Thyroid gland (tissue), 4 donors: ENCODE results near the gene WDR90. TPM values are rescaled to one million over a fixed set of nuclear protein-coding genes. Genes with fewer than 3 reads are reported as not detected.

Source experiments
- DNase-seq, 2 donors: peaks; one replicate each; pipeline ENCODE4 v3.0.0-alpha.2; 2019
- H3K27ac ChIP-seq, 3 donors: fragments of 200-600 bp; sonication (generic); 1 replicate in 2 of 3; 2 replicates in 1 of 3; pipeline ENCODE4 v1.5.1; 2016 to 2019; ENCODE audit warnings: mild to moderate bottlenecking in 1 of 3, moderate library complexity in 1 of 3
- H3K27me3 ChIP-seq: fragments of 200-600 bp; sonication (generic); one replicate; pipeline ENCODE4 v1.5.1; 2019
- H3K36me3 ChIP-seq, 2 donors: fragments of 200-600 bp; sonication (generic); one replicate each; pipeline ENCODE4 v1.5.1; 2016 to 2019
- H3K4me1 ChIP-seq, 2 donors: fragments of 200-600 bp; sonication (generic); one replicate each; pipeline ENCODE4 v1.5.1; 2017 to 2019
- H3K4me3 ChIP-seq, 3 donors: fragments of 200-600 bp; sonication (generic); replicated peaks in 1 of 3; 1 replicate in 2 of 3; 2 replicates in 1 of 3; pipeline ENCODE4 v1.5.1; 2016; ENCODE audit warnings: mild to moderate bottlenecking in 1 of 3
- H3K9me3 ChIP-seq: fragments of 200-600 bp; sonication (generic); one replicate; pipeline ENCODE4 v1.5.1; 2017
- POLR2A ChIP-seq, 2 donors: fragments of 450-650 bp; IDR thresholded peaks; one replicate each; pipeline ENCODE4 v1.6.1; 2017; ENCODE audit warnings: antibody characterized with exemption in 2 of 2, mild to moderate bottlenecking in 2 of 2, moderate library complexity in 1 of 2
- WGBS, 2 donors: methylation state at CpG; one replicate each; pipeline ENCODE4 v1.1.5; 2017; 5-methylcytosine and 5-hydroxymethylcytosine counted together
- intact Hi-C: fragments of 100-400 bp; cut with DNase I; formaldehyde crosslinking; loops from one replicate; pipeline ENCODE4 v1.15.1; 2023
- total RNA-seq, 4 donors: library from RNA; depleted of rRNA; stranded (reverse); fragments of >200 nt; gene quantifications; one replicate each; pipeline ENCODE4 v1.2.3, GENCODE V29; 2016
- TF ChIP-seq, protein P1 (sequence below), 6 experiments: fragments of 200-600 bp in 3 of 6; fragments of 450-650 bp in 3 of 6; sonication (generic) in 3 of 6; IDR thresholded peaks; one replicate each; pipeline ENCODE4 v1.5.1; 2016 to 2019; ENCODE audit warnings: antibody characterized with exemption in 6 of 6, mild to moderate bottlenecking in 2 of 6, inconsistent platforms in 1 of 6, moderate library complexity in 1 of 6

Gene WDR90
- total RNA-seq, 4 donors from 2014 or later: 23.6 to 56.0 (median 34.3) TPM

DNA sequence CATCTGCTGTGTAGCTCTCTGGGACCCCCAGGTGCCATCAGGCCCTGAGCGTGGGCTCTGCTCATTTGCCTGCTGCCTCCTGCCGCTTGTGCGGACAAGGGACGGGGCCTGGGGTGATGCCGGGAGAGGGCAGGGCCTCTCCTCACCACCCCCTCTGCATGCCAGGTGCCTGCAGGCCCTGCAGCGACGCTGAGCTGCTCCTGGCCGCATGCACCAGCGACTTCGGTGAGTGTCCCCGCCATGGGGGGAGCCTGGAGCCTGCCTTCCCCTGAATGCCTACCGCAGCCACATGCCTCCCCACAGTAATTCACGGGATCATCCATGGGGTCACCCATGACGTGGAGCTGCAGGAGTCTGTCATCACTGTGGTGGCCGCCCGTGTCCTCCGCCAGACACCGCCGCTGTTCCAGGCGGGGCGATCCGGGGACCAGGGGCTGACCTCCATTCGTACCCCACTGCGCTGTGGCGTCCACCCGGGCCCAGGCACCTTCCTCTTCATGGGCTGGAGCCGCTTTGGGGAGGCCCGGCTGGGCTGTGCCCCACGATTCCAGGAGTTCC, 67.7 kb downstream of the WDR90 start:
- no peak for DNase-seq
- WGBS, 2 donors: 89 to 93% methylated on average over 17 to 22 of the region's 29 CpGs
- Histone ChIP-seq H3K27ac (no peak overlapping the region), H3K4me3 (no peak overlapping the region), H3K4me1 (peaks cover 28 to 51% of the 10 kb centered on the region in 2 donors), H3K9me3 (no peaks in the 10 kb centered on the region), H3K36me3 (no peaks in the 10 kb centered on the region), H3K27me3 (no peaks in the 10 kb centered on the region)
- intact Hi-C loops: loop anchor here (10.0 kb wide), 1 partner anchor 338 kb away; no protein-coding TSS in a partner anchor
- TF ChIP-seq, protein P1, sequence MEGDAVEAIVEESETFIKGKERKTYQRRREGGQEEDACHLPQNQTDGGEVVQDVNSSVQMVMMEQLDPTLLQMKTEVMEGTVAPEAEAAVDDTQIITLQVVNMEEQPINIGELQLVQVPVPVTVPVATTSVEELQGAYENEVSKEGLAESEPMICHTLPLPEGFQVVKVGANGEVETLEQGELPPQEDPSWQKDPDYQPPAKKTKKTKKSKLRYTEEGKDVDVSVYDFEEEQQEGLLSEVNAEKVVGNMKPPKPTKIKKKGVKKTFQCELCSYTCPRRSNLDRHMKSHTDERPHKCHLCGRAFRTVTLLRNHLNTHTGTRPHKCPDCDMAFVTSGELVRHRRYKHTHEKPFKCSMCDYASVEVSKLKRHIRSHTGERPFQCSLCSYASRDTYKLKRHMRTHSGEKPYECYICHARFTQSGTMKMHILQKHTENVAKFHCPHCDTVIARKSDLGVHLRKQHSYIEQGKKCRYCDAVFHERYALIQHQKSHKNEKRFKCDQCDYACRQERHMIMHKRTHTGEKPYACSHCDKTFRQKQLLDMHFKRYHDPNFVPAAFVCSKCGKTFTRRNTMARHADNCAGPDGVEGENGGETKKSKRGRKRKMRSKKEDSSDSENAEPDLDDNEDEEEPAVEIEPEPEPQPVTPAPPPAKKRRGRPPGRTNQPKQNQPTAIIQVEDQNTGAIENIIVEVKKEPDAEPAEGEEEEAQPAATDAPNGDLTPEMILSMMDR (IDR thresholded peaks at IDR 0.05): no peak
- no peak for TF ChIP-seq POLR2A (IDR thresholded peaks at IDR 0.05)

Other genes with a start within 250 kb of the WDR90 start
- gene DECR2, start 247.5 kb upstream of the WDR90 start, total RNA-seq: 10 to 100 TPM in 2 of 4 donors, 1 to 10 TPM in 2; 3.1 to 13.5 (median 9.5) TPM
- 10 to 100 TPM; 26.6 to 34.3 (median 28.0) TPM for gene RAB11FIP3, start 223.7 kb upstream of the WDR90 start, total RNA-seq
- 10 to 100 TPM; 19.6 to 42.6 (median 29.0) TPM for gene CAPN15, start 121.7 kb upstream of the WDR90 start, total RNA-seq
- not detected for gene PRR35, start 89.0 kb upstream of the WDR90 start, total RNA-seq
- under 1 TPM in 3 of 4 donors, not detected in 1; 0.63 to 0.81 (median 0.67) TPM for gene NHLRC4, start 82.4 kb upstream of the WDR90 start, total RNA-seq
- gene PIGQ, start 79.4 kb upstream of the WDR90 start, total RNA-seq: 100 to 1,000 TPM in 3 of 4 donors, 10 to 100 TPM in 1; 69.6 to 125 (median 108) TPM
- gene RAB40C, start 59.3 kb upstream of the WDR90 start, total RNA-seq: 10 to 100 TPM; 17.7 to 24.4 (median 18.4) TPM
- gene WFIKKN1, start 18.4 kb upstream of the WDR90 start, total RNA-seq: 1 to 10 TPM in 1 of 4 donors, under 1 TPM in 3; 0.13 to 1.8 (median 0.77) TPM
- 100 to 1,000 TPM in 2 of 4 donors, 10 to 100 TPM in 2; 54.2 to 180 (median 115) TPM for gene METTL26, start 13.1 kb upstream of the WDR90 start, total RNA-seq
- 100 to 1,000 TPM in 1 of 4 donors, 10 to 100 TPM in 3; 61.3 to 124 (median 69.1) TPM for gene MCRIP2, start 7.5 kb upstream of the WDR90 start, total RNA-seq
- gene RHOT2, start 18.8 kb downstream of the WDR90 start, total RNA-seq: 10 to 100 TPM; 49.7 to 81.8 (median 57.6) TPM
- gene RHBDL1, start 26.3 kb downstream of the WDR90 start, total RNA-seq: under 1 TPM in 3 of 4 donors, not detected in 1; 0.27 to 0.63 (median 0.56) TPM
- gene STUB1, start 31.0 kb downstream of the WDR90 start, total RNA-seq: 100 to 1,000 TPM; 134 to 206 (median 162) TPM
- gene JMJD8, start 35.0 kb downstream of the WDR90 start, total RNA-seq: 100 to 1,000 TPM in 3 of 4 donors, 10 to 100 TPM in 1; 72.8 to 156 (median 124) TPM
- gene WDR24, start 41.0 kb downstream of the WDR90 start, total RNA-seq: 10 to 100 TPM; 13.3 to 20.1 (median 17.6) TPM
- gene FBXL16, start 56.4 kb downstream of the WDR90 start, total RNA-seq: 1 to 10 TPM; 5.8 to 7.5 (median 6.9) TPM
- gene METRN, start 65.8 kb downstream of the WDR90 start, total RNA-seq: 100 to 1,000 TPM in 1 of 4 donors, 10 to 100 TPM in 3; 51.0 to 109 (median 57.0) TPM
- 100 to 1,000 TPM in 1 of 4 donors, 10 to 100 TPM in 3; 56.4 to 109 (median 63.8) TPM for gene ANTKMT, start 71.8 kb downstream of the WDR90 start, total RNA-seq
- gene CCDC78, start 77.1 kb downstream of the WDR90 start, total RNA-seq: under 1 TPM in 1 of 4 donors, not detected in 3; 0.27 TPM
- 1 to 10 TPM in 3 of 4 donors, not detected in 1; 3.8 to 8.7 (median 5.1) TPM for gene HAGHL, start 77.7 kb downstream of the WDR90 start, total RNA-seq
- gene CIAO3, start 91.6 kb downstream of the WDR90 start, total RNA-seq: 10 to 100 TPM; 38.7 to 53.8 (median 44.6) TPM
- not detected for gene MSLN, start 111.4 kb downstream of the WDR90 start, total RNA-seq
- gene RPUSD1, start 139.0 kb downstream of the WDR90 start, total RNA-seq: 10 to 100 TPM; 14.1 to 27.9 (median 20.8) TPM
- 10 to 100 TPM; 10.1 to 14.6 (median 11.7) TPM for gene CHTF18, start 139.3 kb downstream of the WDR90 start, total RNA-seq
- gene GNG13, start 151.4 kb downstream of the WDR90 start, total RNA-seq: not detected